Breast epithelium (tissue), 4 donors: ENCODE data around the gene GJA4. TPM values are rescaled to one million over a fixed set of nuclear protein-coding genes. Genes with fewer than 3 reads are reported as not detected.
A peak's percentile ranks its signal among the peaks of the same experiment; 100 is the strongest.

Experiments
- DNase-seq, 2 donors: peaks; one replicate each; pipeline ENCODE4 v3.0.0-alpha.2; 2019; ENCODE audit warnings: low spot score in 2 of 2
- H3K27ac ChIP-seq, 2 donors: fragments of 200-600 bp; sonication (generic) in 1 of 2; one replicate each; pipeline ENCODE4 v1.5.1; 2016 to 2019; ENCODE audit warnings: mild to moderate bottlenecking in 1 of 2
- H3K27me3 ChIP-seq, 2 donors: fragments of 200-600 bp; sonication (generic) in 1 of 2; one replicate each; pipeline versions ENCODE4 v1.5.1 to v1.6.0; 2017 to 2019; ENCODE audit warnings: control low read depth in 1 of 2, mild to moderate bottlenecking in 1 of 2
- H3K36me3 ChIP-seq: fragments of 200-600 bp; one replicate; pipeline ENCODE4 v1.5.1; 2019
- H3K4me1 ChIP-seq, 2 donors: fragments of 200-600 bp; sonication (generic); one replicate each; pipeline ENCODE4 v1.5.1; 2016 to 2019; ENCODE audit warnings: control low read depth in 1 of 2
- H3K4me3 ChIP-seq, 3 donors: fragments of 200-600 bp; sonication (generic); 1 replicate in 2 of 3; 2 replicates in 1 of 3; pipeline ENCODE4 v1.5.1; 2016 to 2019; ENCODE audit warnings: mild to moderate bottlenecking in 3 of 3, moderate library complexity in 2 of 3
- H3K9me3 ChIP-seq, 2 donors: fragments of 200-600 bp; sonication (generic) in 1 of 2; one replicate each; pipeline ENCODE4 v1.5.1; 2016 to 2019; ENCODE audit warnings: control low read depth in 1 of 2
- POLR2A ChIP-seq: fragments of 450-650 bp; IDR thresholded peaks from one replicate; pipeline ENCODE4 v1.6.1; 2016; ENCODE audit warnings: antibody characterized with exemption, mild to moderate bottlenecking, moderate library complexity
- POLR2AphosphoS5 ChIP-seq, 3 donors: sonication (generic); formaldehyde crosslinking; IDR thresholded peaks; one replicate each; pipeline ENCODE4 v1.6.1; 2017; ENCODE audit warnings: antibody characterized with exemption in 3 of 3
- intact Hi-C: fragments of 100-400 bp; cut with DNase I; formaldehyde crosslinking; loops from one replicate; pipeline ENCODE4 v1.15.1; 2023; ENCODE audit warnings: low total_unique reads
- total RNA-seq, 3 donors: library from RNA; depleted of rRNA; stranded (reverse); fragments of >200 nt; gene quantifications; one replicate each; pipeline ENCODE4 v1.1.0, GENCODE V29; 2016
- TF ChIP-seq, protein P1 (sequence below), 3 donors: fragments of 450-650 bp; IDR thresholded peaks; one replicate each; pipeline ENCODE4 v1.5.1; 2016 to 2017; ENCODE audit warnings: antibody characterized with exemption in 3 of 3, mild to moderate bottlenecking in 3 of 3, moderate library complexity in 3 of 3

Gene GJA4
- total RNA-seq, 3 donors from 2014 or later, result 8.9 to 39.3 (median 18.9) TPM

GRCh38 chr1:34843392-34844251 lies 50.8 kb downstream of the GJA4 start:
- no peak overlapping the region for H3K4me3 ChIP-seq
- no peaks in the 10 kb centered on the region for H3K4me1 ChIP-seq
- no peak for DNase-seq
- TF ChIP-seq, protein P1, sequence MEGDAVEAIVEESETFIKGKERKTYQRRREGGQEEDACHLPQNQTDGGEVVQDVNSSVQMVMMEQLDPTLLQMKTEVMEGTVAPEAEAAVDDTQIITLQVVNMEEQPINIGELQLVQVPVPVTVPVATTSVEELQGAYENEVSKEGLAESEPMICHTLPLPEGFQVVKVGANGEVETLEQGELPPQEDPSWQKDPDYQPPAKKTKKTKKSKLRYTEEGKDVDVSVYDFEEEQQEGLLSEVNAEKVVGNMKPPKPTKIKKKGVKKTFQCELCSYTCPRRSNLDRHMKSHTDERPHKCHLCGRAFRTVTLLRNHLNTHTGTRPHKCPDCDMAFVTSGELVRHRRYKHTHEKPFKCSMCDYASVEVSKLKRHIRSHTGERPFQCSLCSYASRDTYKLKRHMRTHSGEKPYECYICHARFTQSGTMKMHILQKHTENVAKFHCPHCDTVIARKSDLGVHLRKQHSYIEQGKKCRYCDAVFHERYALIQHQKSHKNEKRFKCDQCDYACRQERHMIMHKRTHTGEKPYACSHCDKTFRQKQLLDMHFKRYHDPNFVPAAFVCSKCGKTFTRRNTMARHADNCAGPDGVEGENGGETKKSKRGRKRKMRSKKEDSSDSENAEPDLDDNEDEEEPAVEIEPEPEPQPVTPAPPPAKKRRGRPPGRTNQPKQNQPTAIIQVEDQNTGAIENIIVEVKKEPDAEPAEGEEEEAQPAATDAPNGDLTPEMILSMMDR (IDR thresholded peaks at IDR 0.05), result no peak
- TF ChIP-seq POLR2AphosphoS5 (IDR thresholded peaks at IDR 0.05) (no peak), POLR2A (no peak)
- no peaks in the 10 kb centered on the region for H3K36me3 ChIP-seq
- peak overlapping the region in 1 of 2 donors; percentile 50 for H3K27ac ChIP-seq
- intact Hi-C loops, result no loop called here
- H3K27me3 ChIP-seq, result no peaks in the 10 kb centered on the region
- no peaks in the 10 kb centered on the region for H3K9me3 ChIP-seq

DNA sequence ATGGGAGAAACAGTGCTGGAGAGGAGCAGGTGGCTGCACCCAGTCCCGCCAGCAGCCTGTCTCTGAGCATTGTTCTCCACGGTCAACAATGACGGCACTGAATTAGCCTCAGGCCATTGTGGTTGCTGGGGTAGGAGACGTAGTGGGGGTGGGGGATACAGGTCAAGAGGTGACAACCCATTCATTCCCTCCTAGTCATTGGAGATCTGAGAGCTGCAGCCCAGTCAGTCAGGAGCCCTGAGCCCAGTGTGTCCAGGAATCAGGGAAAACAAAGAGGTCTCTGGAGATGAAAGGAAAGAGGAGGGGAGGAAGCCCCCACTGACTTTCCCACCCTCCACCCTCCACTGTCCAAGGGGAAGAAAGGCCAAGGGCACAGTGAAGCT lies 51.4 kb downstream of the GJA4 start:
- H3K27ac ChIP-seq, result peak overlapping the region in 1 of 2 donors; percentile 50
- TF ChIP-seq, protein P1 (IDR thresholded peaks at IDR 0.05), result no peak
- no peak for TF ChIP-seq POLR2A
- no peak for TF ChIP-seq POLR2AphosphoS5 (IDR thresholded peaks at IDR 0.05)
- H3K36me3 ChIP-seq, result no peaks in the 10 kb centered on the region
- intact Hi-C loops, result no loop called here
- no peak for DNase-seq
- no peaks in the 10 kb centered on the region for H3K4me1 ChIP-seq
- no peaks in the 10 kb centered on the region for H3K27me3 ChIP-seq
- H3K9me3 ChIP-seq, result no peaks in the 10 kb centered on the region
- H3K4me3 ChIP-seq, result no peak overlapping the region

Other genes starting within 250 kb of the GJA4 start
- 1 to 10 TPM in 1 of 3 donors, under 1 TPM in 1, not detected in 1; 0.73 to 1.3 TPM for gene GJB5, start 38.0 kb upstream of the GJA4 start, total RNA-seq
- under 1 TPM in 1 of 3 donors, not detected in 2; 0.15 TPM for gene GJB4, start 33.3 kb upstream of the GJA4 start, total RNA-seq
- gene GJB3, start 11.8 kb upstream of the GJA4 start, total RNA-seq, result 1 to 10 TPM in 1 of 3 donors, under 1 TPM in 1, not detected in 1; 0.33 to 1.2 TPM
- gene SMIM12, start 66.8 kb downstream of the GJA4 start, total RNA-seq, result 10 to 100 TPM; 25.0 to 36.7 (median 29.6) TPM
- gene DLGAP3, start 136.7 kb downstream of the GJA4 start, total RNA-seq, result under 1 TPM; 0.15 to 0.33 (median 0.16) TPM
- 10 to 100 TPM; 30.5 to 55.0 (median 37.6) TPM for gene TMEM35B, start 192.3 kb downstream of the GJA4 start, total RNA-seq
- 10 to 100 TPM; 13.8 to 27.2 (median 22.0) TPM for gene ZMYM6, start 238.9 kb downstream of the GJA4 start, total RNA-seq